ENCODE data around the gene MAGI2. TPM values are rescaled to one million over a fixed set of nuclear protein-coding genes. Genes with fewer than 3 reads are reported as not detected.

Gene MAGI2
- total RNA-seq, 1 experiment from 2014 or later, result 0.25 TPM

DNA sequence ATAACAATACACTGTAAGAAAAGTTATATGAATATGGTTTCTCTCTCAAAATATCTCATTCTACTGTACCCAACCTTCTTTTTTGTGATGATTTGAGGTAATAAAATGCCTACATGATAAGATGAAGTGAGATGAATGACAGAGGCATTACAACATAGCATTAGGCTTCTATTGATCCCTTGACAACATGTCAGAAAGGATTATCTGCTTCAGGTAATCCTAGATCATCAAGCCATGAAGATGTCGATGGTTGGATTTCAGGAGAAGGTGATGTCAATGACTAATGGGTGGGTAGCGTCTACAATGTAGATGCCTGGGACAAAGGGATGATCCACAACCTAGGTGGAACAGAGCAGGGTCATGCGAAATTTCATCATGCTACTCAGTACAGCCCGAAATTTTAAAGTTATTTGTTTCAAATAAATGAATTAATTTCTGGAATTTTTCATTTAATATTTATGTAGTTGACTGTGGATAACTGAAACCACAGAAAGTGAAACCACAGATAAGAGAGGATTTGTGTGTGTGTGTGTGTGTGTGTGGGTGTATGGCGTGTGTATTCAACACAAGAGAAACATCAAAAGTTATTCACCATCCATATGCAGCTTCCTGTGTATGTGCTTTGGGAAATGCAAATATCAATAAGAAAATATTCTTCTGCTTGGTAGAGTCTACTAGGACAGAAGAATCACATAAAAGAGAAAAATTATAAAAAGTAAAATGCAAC lies 77.0 kb downstream of the MAGI2 start:
- Histone ChIP-seq H3K36me3 (ENCODE audit: control insufficient read depth, insufficient read depth, low read length) (no peaks in the 10 kb centered on the region), H3K4me3 (ENCODE audit: low read depth, low read length) (no peak overlapping the region), H3K4me1 (no peaks in the 10 kb centered on the region), H3K27me3 (replicated peaks; ENCODE audit: control insufficient read depth, insufficient read depth, low read length) (no peaks in the 10 kb centered on the region), H3K9me3 (no peaks in the 10 kb centered on the region)
- H3K4me3 Mint-ChIP-seq (ENCODE audit: unreplicated experiment), result no peak overlapping the region
- no peaks in the 10 kb centered on the region for H3K9me3 Mint-ChIP-seq (ENCODE audit: unreplicated experiment)
- no peaks in the 10 kb centered on the region for H3K4me1 Mint-ChIP-seq (ENCODE audit: low read depth, unreplicated experiment)
- BruUV-seq (replicated peaks), result no TSS peak
- TF ChIP-seq, protein P1, sequence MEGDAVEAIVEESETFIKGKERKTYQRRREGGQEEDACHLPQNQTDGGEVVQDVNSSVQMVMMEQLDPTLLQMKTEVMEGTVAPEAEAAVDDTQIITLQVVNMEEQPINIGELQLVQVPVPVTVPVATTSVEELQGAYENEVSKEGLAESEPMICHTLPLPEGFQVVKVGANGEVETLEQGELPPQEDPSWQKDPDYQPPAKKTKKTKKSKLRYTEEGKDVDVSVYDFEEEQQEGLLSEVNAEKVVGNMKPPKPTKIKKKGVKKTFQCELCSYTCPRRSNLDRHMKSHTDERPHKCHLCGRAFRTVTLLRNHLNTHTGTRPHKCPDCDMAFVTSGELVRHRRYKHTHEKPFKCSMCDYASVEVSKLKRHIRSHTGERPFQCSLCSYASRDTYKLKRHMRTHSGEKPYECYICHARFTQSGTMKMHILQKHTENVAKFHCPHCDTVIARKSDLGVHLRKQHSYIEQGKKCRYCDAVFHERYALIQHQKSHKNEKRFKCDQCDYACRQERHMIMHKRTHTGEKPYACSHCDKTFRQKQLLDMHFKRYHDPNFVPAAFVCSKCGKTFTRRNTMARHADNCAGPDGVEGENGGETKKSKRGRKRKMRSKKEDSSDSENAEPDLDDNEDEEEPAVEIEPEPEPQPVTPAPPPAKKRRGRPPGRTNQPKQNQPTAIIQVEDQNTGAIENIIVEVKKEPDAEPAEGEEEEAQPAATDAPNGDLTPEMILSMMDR (IDR thresholded peaks at IDR 0.05; ENCODE audit: insufficient read depth in 1 of 2, low read depth in 1 of 2, low read length in 1 of 2, severe bottlenecking in 1 of 2, unreplicated experiment in 1 of 2), result no peak
- no peak overlapping the region for H3K27ac Mint-ChIP-seq (ENCODE audit: unreplicated experiment)
- ChIA-PET CTCF (no interaction called here), POLR2A (no interaction called here)
- no peaks in the 10 kb centered on the region for H3K36me3 Mint-ChIP-seq (ENCODE audit: insufficient read depth, unreplicated experiment)
- DNase-seq, result no peak
- H3K27me3 Mint-ChIP-seq (ENCODE audit: insufficient read depth, unreplicated experiment), result no peaks in the 10 kb centered on the region
- intact Hi-C loops (cut with micrococcal nuclease; ENCODE audit: unreplicated experiment), result no loop called here

DNA sequence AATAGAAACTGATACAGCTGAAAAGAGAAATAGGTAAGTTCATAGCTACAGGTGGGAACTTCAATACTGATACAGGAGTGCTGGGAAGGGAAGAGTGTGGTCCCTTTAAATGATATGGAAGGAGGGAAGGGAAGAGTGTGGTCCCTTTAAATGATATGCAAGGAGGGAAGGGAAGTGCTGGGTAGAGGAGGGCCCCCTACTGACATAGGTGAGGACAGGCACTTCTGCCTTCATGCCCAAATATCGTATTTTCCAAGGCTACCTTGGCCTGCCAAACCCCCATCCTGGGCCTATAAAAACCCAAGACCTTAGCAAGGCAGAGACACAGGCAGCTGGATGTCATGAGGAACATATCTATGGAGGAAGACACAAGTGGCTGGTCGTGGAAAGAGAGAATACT lies 92.3 kb downstream of the MAGI2 start:
- ChIA-PET CTCF (no interaction called here), POLR2A (no interaction called here)
- Mint-ChIP-seq H3K4me3 (ENCODE audit: unreplicated experiment) (no peak overlapping the region), H3K36me3 (ENCODE audit: insufficient read depth, unreplicated experiment) (no peaks in the 10 kb centered on the region), H3K27ac (ENCODE audit: unreplicated experiment) (no peak overlapping the region), H3K4me1 (ENCODE audit: low read depth, unreplicated experiment) (no peaks in the 10 kb centered on the region), H3K9me3 (ENCODE audit: unreplicated experiment) (no peaks in the 10 kb centered on the region), H3K27me3 (ENCODE audit: insufficient read depth, unreplicated experiment) (no peaks in the 10 kb centered on the region)
- Histone ChIP-seq H3K9me3 (no peaks in the 10 kb centered on the region), H3K27me3 (replicated peaks; ENCODE audit: control insufficient read depth, insufficient read depth, low read length) (no peaks in the 10 kb centered on the region), H3K4me1 (no peaks in the 10 kb centered on the region), H3K4me3 (ENCODE audit: low read depth, low read length) (no peak overlapping the region), H3K36me3 (ENCODE audit: control insufficient read depth, insufficient read depth, low read length) (no peaks in the 10 kb centered on the region)
- intact Hi-C loops (cut with micrococcal nuclease; ENCODE audit: unreplicated experiment), result loop anchor here (2.0 kb wide), 1 partner anchor 62 kb away; no protein-coding TSS in a partner anchor
- DNase-seq, result peak; percentile 22 to 37
- TF ChIP-seq, protein P1 (IDR thresholded peaks at IDR 0.05; ENCODE audit: insufficient read depth in 1 of 2, low read depth in 1 of 2, low read length in 1 of 2, severe bottlenecking in 1 of 2, unreplicated experiment in 1 of 2), result peak; percentile 17 to 28
- BruUV-seq (replicated peaks), result no TSS peak

DNA sequence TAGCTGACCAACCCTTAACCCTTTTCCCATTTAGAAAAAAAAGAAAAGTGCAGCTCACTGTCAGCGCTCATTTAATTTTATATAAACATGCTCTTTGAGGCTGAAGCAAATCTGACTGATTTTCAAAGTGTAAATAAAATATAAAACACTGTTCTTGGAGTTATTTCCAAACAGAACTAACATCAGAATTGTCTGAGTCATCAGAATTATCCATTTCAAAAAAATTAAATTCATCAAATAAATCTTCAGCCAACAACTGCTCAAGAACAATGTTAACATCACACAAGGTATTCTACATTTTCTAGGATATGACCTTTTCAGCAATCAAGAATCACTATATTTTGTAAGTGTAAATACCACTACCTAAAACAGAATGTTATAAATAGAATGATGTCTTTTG lies 93.6 kb downstream of the MAGI2 start:
- H3K4me3 ChIP-seq (ENCODE audit: low read depth, low read length), result no peak overlapping the region
- H3K27ac Mint-ChIP-seq (ENCODE audit: unreplicated experiment), result no peak overlapping the region
- no peak overlapping the region for H3K4me3 Mint-ChIP-seq (ENCODE audit: unreplicated experiment)
- POLR2A ChIA-PET, result no interaction called here
- H3K9me3 Mint-ChIP-seq (ENCODE audit: unreplicated experiment), result no peaks in the 10 kb centered on the region
- no peaks in the 10 kb centered on the region for H3K36me3 Mint-ChIP-seq (ENCODE audit: insufficient read depth, unreplicated experiment)
- BruUV-seq (replicated peaks), result no TSS peak
- no peaks in the 10 kb centered on the region for H3K9me3 ChIP-seq
- no peaks in the 10 kb centered on the region for H3K4me1 Mint-ChIP-seq (ENCODE audit: low read depth, unreplicated experiment)
- H3K36me3 ChIP-seq (ENCODE audit: control insufficient read depth, insufficient read depth, low read length), result no peaks in the 10 kb centered on the region
- no peaks in the 10 kb centered on the region for H3K27me3 ChIP-seq (replicated peaks; ENCODE audit: control insufficient read depth, insufficient read depth, low read length)
- TF ChIP-seq, protein P1 (IDR thresholded peaks at IDR 0.05; ENCODE audit: insufficient read depth in 1 of 2, low read depth in 1 of 2, low read length in 1 of 2, severe bottlenecking in 1 of 2, unreplicated experiment in 1 of 2), result no peak
- CTCF ChIA-PET, result no interaction called here
- no peaks in the 10 kb centered on the region for H3K4me1 ChIP-seq
- intact Hi-C loops (cut with micrococcal nuclease; ENCODE audit: unreplicated experiment), result loop anchor here (2.0 kb wide), 1 partner anchor 61 kb away; no protein-coding TSS in a partner anchor
- no peaks in the 10 kb centered on the region for H3K27me3 Mint-ChIP-seq (ENCODE audit: insufficient read depth, unreplicated experiment)
- no peak for DNase-seq
